Measurements from ENCODE around the gene ASTN1. TPM values are rescaled to one million over a fixed set of nuclear protein-coding genes. Genes with fewer than 3 reads are reported as not detected.

The ASTN1 gene
- total RNA-seq, 3 donors from 2014 or later: 0.10 to 2.2 (median 0.14) TPM

GRCh38 chr1:177106614-177107365, 57.7 kb downstream of the ASTN1 start:
- Histone ChIP-seq H3K4me1 (ENCODE audit: low read depth) (no peaks in the 10 kb centered on the region), H3K9me3 (no peaks in the 10 kb centered on the region), H3K4me3 (no peak overlapping the region), H3K36me3 (ENCODE audit: low read depth) (no peaks in the 10 kb centered on the region)
- intact Hi-C loops (cut with DNase I, micrococcal nuclease): no loop called here
- DNase-seq (no peak), ATAC-seq (no peak)
- no peak for TF ChIP-seq CTCF (IDR thresholded peaks at IDR 0.05)

GRCh38 chr1:177106196-177106595, 58.3 kb downstream of the ASTN1 start:
- intact Hi-C loops (cut with DNase I, micrococcal nuclease): no loop called here
- TF ChIP-seq CTCF (IDR thresholded peaks at IDR 0.05): no peak
- Histone ChIP-seq H3K4me3 (no peak overlapping the region), H3K9me3 (no peaks in the 10 kb centered on the region), H3K36me3 (ENCODE audit: low read depth) (no peaks in the 10 kb centered on the region), H3K4me1 (ENCODE audit: low read depth) (no peaks in the 10 kb centered on the region)
- no peak for ATAC-seq
- no peak for DNase-seq

GRCh38 chr1:177103005-177103852, 61.3 kb downstream of the ASTN1 start:
- Histone ChIP-seq H3K4me3 (no peak overlapping the region), H3K9me3 (no peaks in the 10 kb centered on the region), H3K36me3 (ENCODE audit: low read depth) (no peaks in the 10 kb centered on the region), H3K4me1 (ENCODE audit: low read depth) (no peaks in the 10 kb centered on the region)
- intact Hi-C loops (cut with DNase I, micrococcal nuclease): no loop called here
- ATAC-seq (no peak), DNase-seq (no peak)
- no peak for TF ChIP-seq CTCF (IDR thresholded peaks at IDR 0.05)

- ATAC-seq: no peak
- no peak for TF ChIP-seq CTCF (IDR thresholded peaks at IDR 0.05)
Measured at GRCh38 chr1:177092001-177092400, 72.5 kb downstream of the ASTN1 start.

GRCh38 chr1:177091040-177091439, 73.5 kb downstream of the ASTN1 start:
- TF ChIP-seq CTCF (IDR thresholded peaks at IDR 0.05): no peak
- intact Hi-C loops (cut with DNase I, micrococcal nuclease): no loop called here
- no peaks in the 10 kb centered on the region for H3K4me1 ChIP-seq (ENCODE audit: low read depth)
- H3K36me3 ChIP-seq (ENCODE audit: low read depth): no peaks in the 10 kb centered on the region
- no peak for ATAC-seq
- H3K4me3 ChIP-seq: no peak overlapping the region
- DNase-seq: no peak
- H3K9me3 ChIP-seq: no peaks in the 10 kb centered on the region

More at GRCh38 chr1:177092001-177092400, 72.5 kb downstream of the ASTN1 start:
- no peak for DNase-seq
- intact Hi-C loops (cut with DNase I, micrococcal nuclease): no loop called here
- H3K4me1 ChIP-seq (ENCODE audit: low read depth): no peaks in the 10 kb centered on the region
- no peak overlapping the region for H3K4me3 ChIP-seq
- no peaks in the 10 kb centered on the region for H3K36me3 ChIP-seq (ENCODE audit: low read depth)
- no peaks in the 10 kb centered on the region for H3K9me3 ChIP-seq

All from mucosa of descending colon (tissue), 3 donors.